Transverse colon (tissue), 4 donors: ENCODE results near the gene JARID2. TPM values are rescaled to one million over a fixed set of nuclear protein-coding genes. Genes with fewer than 3 reads are reported as not detected.

Experiments used
- DNase-seq: peaks from one replicate; pipeline ENCODE4 v3.0.0-alpha.2; 2019
- H3K27ac ChIP-seq, 4 donors: fragments of 200-600 bp; sonication (generic); 2 replicates each; pipeline ENCODE4 v1.5.1; 2016 to 2018; ENCODE audit warnings: inconsistent platforms in 4 of 4
- H3K27me3 ChIP-seq: fragments of 200-600 bp; sonication (generic); 2 replicates; pipeline ENCODE4 v1.5.1; 2017; ENCODE audit warnings: inconsistent platforms
- H3K36me3 ChIP-seq, 4 donors: fragments of 200-600 bp; sonication (generic); 2 replicates each; pipeline ENCODE4 v1.5.1; 2017 to 2019; ENCODE audit warnings: inconsistent platforms in 4 of 4
- H3K4me1 ChIP-seq, 4 donors: fragments of 200-600 bp; sonication (generic); 2 replicates each; pipeline ENCODE4 v1.5.1; 2017 to 2020; ENCODE audit warnings: inconsistent platforms in 4 of 4
- H3K4me3 ChIP-seq, 4 donors: fragments of 200-600 bp; sonication (generic); 1 replicate in 1 of 4; 2 replicates in 3 of 4; pipeline versions ENCODE4 v1.5.1 to v1.6.1; 2017 to 2019; ENCODE audit warnings: inconsistent platforms in 4 of 4
- H3K9me3 ChIP-seq, 2 donors: fragments of 200-600 bp; sonication (generic); 2 replicates each; pipeline ENCODE4 v1.5.1; 2017 to 2019; ENCODE audit warnings: inconsistent platforms in 2 of 2
- EP300 ChIP-seq: sonication (generic); formaldehyde crosslinking; IDR thresholded peaks from one replicate; pipeline ENCODE4 v1.6.1; 2017; ENCODE audit warnings: antibody characterized with exemption, low read depth
- POLR2A ChIP-seq: fragments of 450-650 bp; IDR thresholded peaks from one replicate; pipeline ENCODE4 v1.6.1; 2016; ENCODE audit warnings: antibody characterized with exemption, mild to moderate bottlenecking, moderate library complexity
- POLR2AphosphoS5 ChIP-seq, 3 donors: sonication (generic); formaldehyde crosslinking; IDR thresholded peaks; one replicate each; pipeline ENCODE4 v1.6.1; 2016; ENCODE audit warnings: antibody characterized with exemption in 3 of 3
- WGBS, 2 donors: methylation state at CpG; one replicate each; pipeline ENCODE4 v1.1.5; 2018; ENCODE audit warnings: low coverage in 1 of 2; 5-methylcytosine and 5-hydroxymethylcytosine counted together
- in situ Hi-C, 4 donors: fragments of 200-750 bp; cut with MboI; loops; one replicate each; pipeline versions ENCODE4 v1.15.0 to v1.15.1; 2017; ENCODE audit warnings: low sequenced_read_pairs in 3 of 4, low pct_ligation_motif_present in 1 of 4, low pct_unique_long_range_greater_than_20kb in 1 of 4
- intact Hi-C: fragments of 100-400 bp; cut with DNase I; formaldehyde crosslinking; loops from one replicate; pipeline ENCODE4 v1.15.1; 2023; ENCODE audit warnings: low total_unique reads
- total RNA-seq, 4 donors: library from RNA; depleted of rRNA; stranded (reverse); fragments of >200 nt; gene quantifications; one replicate each; pipeline ENCODE4 v1.1.0, GENCODE V29; 2016
- TF ChIP-seq, protein P1 (sequence below), 5 experiments: fragments of 200-600 bp in 3 of 5; fragments of 450-650 bp in 2 of 5; sonication (generic) in 3 of 5; IDR thresholded peaks; 1 replicate in 2 of 5; 2 replicates in 3 of 5; pipeline ENCODE4 v1.5.1; 2016 to 2017; ENCODE audit warnings: antibody characterized with exemption in 5 of 5, inconsistent platforms in 3 of 5, mild to moderate bottlenecking in 2 of 5, moderate library complexity in 1 of 5

JARID2 gene
- total RNA-seq, 4 donors from 2014 or later: 9.4 to 18.7 (median 10.9) TPM

DNA sequence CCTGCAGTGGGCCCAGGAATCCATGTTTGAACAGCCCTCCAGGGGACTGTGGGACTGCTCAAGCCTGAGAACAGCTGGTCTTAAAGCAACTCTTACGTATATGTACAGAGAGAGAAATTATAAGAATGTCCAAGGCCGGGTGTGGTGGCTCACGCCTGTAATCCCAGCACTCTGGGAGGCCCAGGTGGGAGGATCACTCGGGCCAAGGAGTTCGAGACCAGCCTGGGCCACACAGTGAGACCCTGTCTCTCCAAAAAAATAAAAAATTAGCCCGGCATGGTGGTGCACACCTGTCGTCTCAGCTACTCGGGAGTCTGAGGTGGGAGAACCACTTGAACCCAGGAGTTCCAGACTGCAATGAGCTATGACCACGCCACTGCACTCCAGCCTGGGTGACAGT lies 283.0 kb downstream of the JARID2 start:
- H3K27ac ChIP-seq: no peak overlapping the region
- H3K9me3 ChIP-seq: no peaks in the 10 kb centered on the region
- intact Hi-C loops: no loop called here
- DNase-seq: no peak
- H3K4me3 ChIP-seq: no peak overlapping the region
- no peaks in the 10 kb centered on the region for H3K36me3 ChIP-seq
- H3K27me3 ChIP-seq: no peaks in the 10 kb centered on the region
- WGBS, 2 donors: 97 to 100% methylated on average over 1 to 9 of the region's 9 CpGs
- no peaks in the 10 kb centered on the region for H3K4me1 ChIP-seq
- TF ChIP-seq, protein P1, sequence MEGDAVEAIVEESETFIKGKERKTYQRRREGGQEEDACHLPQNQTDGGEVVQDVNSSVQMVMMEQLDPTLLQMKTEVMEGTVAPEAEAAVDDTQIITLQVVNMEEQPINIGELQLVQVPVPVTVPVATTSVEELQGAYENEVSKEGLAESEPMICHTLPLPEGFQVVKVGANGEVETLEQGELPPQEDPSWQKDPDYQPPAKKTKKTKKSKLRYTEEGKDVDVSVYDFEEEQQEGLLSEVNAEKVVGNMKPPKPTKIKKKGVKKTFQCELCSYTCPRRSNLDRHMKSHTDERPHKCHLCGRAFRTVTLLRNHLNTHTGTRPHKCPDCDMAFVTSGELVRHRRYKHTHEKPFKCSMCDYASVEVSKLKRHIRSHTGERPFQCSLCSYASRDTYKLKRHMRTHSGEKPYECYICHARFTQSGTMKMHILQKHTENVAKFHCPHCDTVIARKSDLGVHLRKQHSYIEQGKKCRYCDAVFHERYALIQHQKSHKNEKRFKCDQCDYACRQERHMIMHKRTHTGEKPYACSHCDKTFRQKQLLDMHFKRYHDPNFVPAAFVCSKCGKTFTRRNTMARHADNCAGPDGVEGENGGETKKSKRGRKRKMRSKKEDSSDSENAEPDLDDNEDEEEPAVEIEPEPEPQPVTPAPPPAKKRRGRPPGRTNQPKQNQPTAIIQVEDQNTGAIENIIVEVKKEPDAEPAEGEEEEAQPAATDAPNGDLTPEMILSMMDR (IDR thresholded peaks at IDR 0.05): no peak
- TF ChIP-seq POLR2AphosphoS5 (IDR thresholded peaks at IDR 0.05) (no peak), EP300 (no peak), POLR2A (no peak)
- in situ Hi-C loops: no loop called here

DNA sequence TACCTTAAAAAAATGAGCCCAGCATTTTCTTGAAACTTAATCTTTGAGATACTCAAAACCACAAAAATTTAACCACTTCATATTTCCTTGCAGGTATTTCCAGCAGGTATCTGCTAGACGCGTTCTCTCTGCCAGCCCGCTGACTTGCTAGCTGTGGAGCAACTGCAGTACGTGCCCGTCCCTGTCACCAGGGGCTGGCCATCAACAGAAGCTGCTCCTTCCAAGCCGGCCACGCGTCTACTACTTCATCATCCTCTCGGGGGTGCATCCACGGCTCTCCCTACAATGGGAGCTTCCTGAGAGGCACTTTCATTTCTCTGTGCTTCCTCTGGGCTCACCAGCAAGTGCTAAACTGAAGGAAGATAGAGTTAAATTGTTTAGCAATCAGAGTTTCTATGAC lies 284.5 kb downstream of the JARID2 start:
- in situ Hi-C loops: no loop called here
- Histone ChIP-seq H3K27ac (no peak overlapping the region), H3K4me3 (no peak overlapping the region), H3K27me3 (no peaks in the 10 kb centered on the region), H3K4me1 (peaks cover 0 to 3% (median 0%) of the 10 kb centered on the region in 4 donors), H3K36me3 (no peaks in the 10 kb centered on the region), H3K9me3 (no peaks in the 10 kb centered on the region)
- DNase-seq: no peak
- TF ChIP-seq, protein P1 (IDR thresholded peaks at IDR 0.05): no peak
- TF ChIP-seq POLR2A (no peak), EP300 (no peak), POLR2AphosphoS5 (IDR thresholded peaks at IDR 0.05) (no peak)
- intact Hi-C loops: no loop called here
- 90 to 94% methylated on average over 2 to 10 of the region's 10 CpGs for WGBS, 2 donors

DNA sequence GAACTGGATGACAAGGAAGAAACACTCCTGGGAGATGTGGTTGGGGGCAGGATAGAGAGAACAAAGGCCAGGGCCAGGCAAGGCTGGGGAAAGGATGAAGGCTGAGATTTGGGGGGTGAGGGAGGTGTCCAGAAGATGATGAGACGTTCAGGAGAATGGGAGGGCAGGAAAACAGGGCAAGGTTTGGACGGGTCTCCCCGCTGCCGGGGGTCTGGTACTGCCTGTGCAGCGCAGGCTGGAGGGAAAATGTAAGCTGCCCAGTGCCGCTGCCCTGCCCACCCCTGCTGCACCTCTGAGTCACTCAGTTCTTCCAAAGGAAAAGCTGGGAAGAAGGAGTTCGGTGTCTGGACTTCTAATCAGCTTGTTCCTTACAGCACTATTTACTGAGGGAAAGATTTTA lies 286.1 kb downstream of the JARID2 start:
- no peak overlapping the region for H3K4me3 ChIP-seq
- in situ Hi-C loops: no loop called here
- intact Hi-C loops: no loop called here
- no peak for TF ChIP-seq POLR2AphosphoS5 (IDR thresholded peaks at IDR 0.05)
- TF ChIP-seq POLR2A: no peak
- TF ChIP-seq, protein P1 (IDR thresholded peaks at IDR 0.05): no peak
- TF ChIP-seq EP300: no peak
- H3K9me3 ChIP-seq: no peaks in the 10 kb centered on the region
- H3K4me1 ChIP-seq: peaks cover 0 to 15% (median 4%) of the 10 kb centered on the region in 4 donors
- DNase-seq: no peak
- WGBS, 2 donors: 82 to 93% methylated on average over 5 to 7 of the region's 7 CpGs
- H3K36me3 ChIP-seq: no peaks in the 10 kb centered on the region
- no peaks in the 10 kb centered on the region for H3K27me3 ChIP-seq
- no peak overlapping the region for H3K27ac ChIP-seq

DNA sequence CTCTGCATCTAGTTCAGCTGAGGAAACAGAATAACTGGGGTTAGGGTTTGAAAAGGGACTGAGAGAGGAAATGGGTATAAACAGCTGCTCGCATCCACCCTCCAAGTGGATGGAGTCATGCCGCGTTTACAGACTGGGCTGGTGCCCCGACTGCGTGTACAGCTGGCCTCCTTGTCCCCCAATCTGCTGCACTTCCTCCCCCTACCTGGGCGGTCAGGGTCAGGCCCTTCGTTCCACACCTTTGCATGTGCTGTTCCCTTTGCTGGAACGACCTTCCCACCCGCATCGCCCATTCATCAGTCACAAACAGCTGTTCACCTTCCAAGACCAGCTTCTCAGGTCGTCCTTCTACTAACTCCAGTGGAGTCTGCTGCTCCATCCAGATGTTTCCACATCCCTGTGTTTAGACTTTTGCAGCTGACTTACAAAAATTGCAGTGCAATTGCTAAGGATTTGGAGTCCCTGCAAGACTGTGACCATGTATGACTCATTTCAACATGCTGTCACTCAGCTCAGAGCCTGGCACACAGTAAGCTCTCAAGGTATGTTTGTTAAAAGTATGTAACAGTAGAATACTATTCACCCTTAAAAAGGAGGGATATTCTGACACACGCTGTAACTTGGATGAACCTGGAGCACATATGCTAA lies 287.6 kb downstream of the JARID2 start:
- in situ Hi-C loops: no loop called here
- Histone ChIP-seq H3K4me3 (no peak overlapping the region), H3K9me3 (no peaks in the 10 kb centered on the region), H3K27ac (no peak overlapping the region), H3K36me3 (no peaks in the 10 kb centered on the region), H3K4me1 (peaks cover 0 to 15% (median 4%) of the 10 kb centered on the region in 4 donors), H3K27me3 (no peaks in the 10 kb centered on the region)
- WGBS, 2 donors: 72 to 80% methylated on average over 5 to 12 of the region's 12 CpGs
- intact Hi-C loops: no loop called here
- no peak for TF ChIP-seq POLR2A
- TF ChIP-seq EP300: no peak
- TF ChIP-seq, protein P1 (IDR thresholded peaks at IDR 0.05): no peak
- no peak for TF ChIP-seq POLR2AphosphoS5 (IDR thresholded peaks at IDR 0.05)
- DNase-seq: no peak
